IPS DF 6.9 (cell line): ENCODE results near the gene CBFB.

Experiments
- DNase-seq: peaks from one replicate; pipeline ENCODE4 v3.0.0-alpha.2; 2013; ENCODE audit warnings: low read depth, low spot score
- H3K27ac ChIP-seq: one replicate; pipeline ENCODE4 v1.5.1; 2013; ENCODE audit warnings: low read length, control low read depth
- H3K27me3 ChIP-seq: 2 replicates; pipeline ENCODE4 v1.6.1; 2013; ENCODE audit warnings: mild to moderate bottlenecking, low read length; ENCODE audit not compliant: control insufficient read depth, insufficient read depth
- H3K36me3 ChIP-seq: 2 replicates; pipeline ENCODE4 v1.6.1; 2013; ENCODE audit warnings: low read length; ENCODE audit not compliant: control insufficient read depth, insufficient read depth
- H3K4me1 ChIP-seq: 2 replicates; pipeline ENCODE4 v1.6.1; 2013; ENCODE audit warnings: low read length; ENCODE audit not compliant: control insufficient read depth, insufficient read depth
- H3K4me3 ChIP-seq: 2 replicates; pipeline ENCODE4 v1.5.1; 2013; ENCODE audit warnings: mild to moderate bottlenecking, low read length
- H3K9me3 ChIP-seq: 2 replicates; pipeline ENCODE4 v1.6.1; 2013; ENCODE audit warnings: low read length, inconsistent platforms; ENCODE audit not compliant: control insufficient read depth, insufficient read depth
- WGBS: extraction: QIAGEN DNeasy Blood & Tissue Kit; methylation state at CpG from one replicate; pipeline ENCODE4 v1.1.7; 2013; ENCODE audit warnings: mixed read lengths, missing lambda C conversion rate; ENCODE audit not compliant: insufficient read length, insufficient coverage; 5-methylcytosine and 5-hydroxymethylcytosine counted together

The CBFB gene

DNA sequence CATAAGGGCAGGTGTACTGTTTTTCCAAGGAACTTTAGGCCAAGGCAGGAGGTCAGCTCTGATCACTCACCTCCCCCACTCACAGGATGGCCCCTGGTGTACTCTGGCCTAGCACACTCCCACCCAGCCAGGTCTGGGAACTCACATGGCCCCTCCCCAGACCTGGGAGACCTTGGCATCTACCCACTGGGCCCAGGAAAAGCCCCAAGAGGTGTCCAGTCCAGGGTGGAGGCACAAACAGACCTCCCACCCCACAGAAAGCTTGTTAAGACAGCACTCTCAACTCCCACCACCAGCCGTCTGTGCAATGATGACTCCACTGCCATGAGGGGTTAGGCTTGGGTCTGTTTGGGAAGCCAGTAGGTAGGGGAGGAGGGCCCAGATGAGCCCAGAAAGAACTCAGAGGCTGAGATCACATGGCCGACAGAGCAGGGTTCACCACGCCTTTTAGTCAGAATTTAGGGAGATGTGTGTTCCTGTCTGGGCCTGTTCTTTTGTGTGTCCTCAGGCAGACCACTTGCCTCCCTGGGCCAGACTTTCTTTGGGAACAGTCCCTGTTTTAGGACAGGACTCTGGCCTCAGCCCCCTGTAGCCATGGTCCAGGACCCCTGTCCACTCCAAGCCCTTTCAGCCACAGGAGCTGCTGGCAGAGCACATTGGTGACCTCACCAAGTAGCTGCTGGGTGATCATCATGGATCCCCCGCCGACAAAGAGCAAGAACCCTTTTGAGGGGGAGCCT, 12.1 kb upstream of the CBFB start:
- Histone ChIP-seq H3K27me3 (peaks cover 18% of the 10 kb centered on the region), H3K36me3 (no peaks in the 10 kb centered on the region), H3K27ac (no peak overlapping the region), H3K4me3 (no peak overlapping the region), H3K4me1 (no peaks in the 10 kb centered on the region; the same call in 1 of the 2 replicates), H3K9me3 (no peaks in the 10 kb centered on the region)
- WGBS = no CpG with 5 or more reads among the region's 5 CpGs
- DNase-seq = no peak

- H3K27ac ChIP-seq = no peak overlapping the region
- DNase-seq = no peak
- H3K27me3 ChIP-seq = peaks cover 18% of the 10 kb centered on the region
- WGBS = no CpG with 5 or more reads among the region's 4 CpGs
- H3K36me3 ChIP-seq = no peaks in the 10 kb centered on the region
- H3K4me1 ChIP-seq = no peaks in the 10 kb centered on the region; the same call in 1 of the 2 replicates
- no peak overlapping the region for H3K4me3 ChIP-seq
- H3K9me3 ChIP-seq = no peaks in the 10 kb centered on the region
These were observed 11.6 kb upstream of the CBFB start for GRCh38 chr16:67017421-67017750.

DNA sequence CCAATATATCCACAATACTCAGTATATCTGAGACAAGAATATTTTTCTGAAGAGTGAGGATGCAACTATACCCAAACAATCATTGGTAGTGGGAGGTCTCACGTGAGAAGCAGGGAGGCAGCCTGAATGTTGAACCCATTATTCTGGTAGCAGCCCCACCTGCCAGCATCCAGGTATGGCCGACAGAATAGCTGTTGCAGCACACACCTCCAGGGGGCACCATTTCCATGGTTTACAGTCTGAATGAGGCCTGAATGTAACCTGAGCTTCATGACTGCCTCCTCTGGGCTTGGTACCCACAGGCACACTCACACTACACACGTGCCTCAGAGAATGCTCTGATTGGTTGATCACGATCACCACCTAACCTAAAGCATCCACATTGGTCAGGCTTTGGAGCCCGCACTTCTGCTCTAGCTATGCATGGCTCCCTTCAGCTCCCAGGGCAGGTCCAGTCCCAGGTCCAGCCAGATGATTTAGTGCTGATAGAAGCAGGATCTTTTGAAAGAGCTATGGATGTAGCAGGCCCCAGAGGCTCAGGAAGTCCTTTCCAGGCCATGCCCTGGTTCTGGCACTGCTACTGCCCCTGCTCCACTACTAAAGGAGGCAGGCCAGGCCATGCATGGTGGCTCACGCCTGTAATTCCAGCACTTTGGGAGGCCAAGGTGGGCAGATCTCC, 11.0 kb upstream of the CBFB start:
- Histone ChIP-seq H3K4me3 (no peak overlapping the region), H3K27me3 (peaks cover 17% of the 10 kb centered on the region), H3K9me3 (no peaks in the 10 kb centered on the region), H3K4me1 (no peaks in the 10 kb centered on the region; the same call in 1 of the 2 replicates), H3K36me3 (no peaks in the 10 kb centered on the region), H3K27ac (no peak overlapping the region)
- DNase-seq = peak; percentile 96
- no CpG with 5 or more reads among the region's 6 CpGs for WGBS

DNA sequence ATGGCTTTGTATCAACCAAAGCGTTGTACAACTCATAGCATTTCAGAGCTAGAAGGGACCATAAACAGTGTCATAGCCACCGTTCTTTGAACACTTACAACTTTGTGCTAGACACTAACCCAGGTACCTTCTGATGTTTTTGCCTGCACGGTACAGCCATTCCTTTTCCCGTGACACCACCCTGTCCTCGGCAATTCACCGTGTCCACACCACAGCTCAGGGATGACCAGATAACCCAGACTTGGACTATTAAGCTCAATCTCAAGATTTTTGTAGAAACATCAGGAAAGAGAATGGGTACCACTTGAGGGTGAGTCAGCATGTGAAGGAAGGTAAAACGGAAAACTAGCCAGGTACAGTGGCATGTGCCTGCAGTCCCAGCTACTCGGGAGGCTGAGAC, 9.8 kb upstream of the CBFB start:
- Histone ChIP-seq H3K27ac (no peak overlapping the region), H3K4me3 (no peak overlapping the region), H3K4me1 (no peaks in the 10 kb centered on the region; the same call in 1 of the 2 replicates), H3K9me3 (no peaks in the 10 kb centered on the region), H3K36me3 (no peaks in the 10 kb centered on the region), H3K27me3 (peaks cover 11% of the 10 kb centered on the region)
- WGBS = no CpG with 5 or more reads among the region's 8 CpGs
- DNase-seq = no peak

- Histone ChIP-seq H3K4me3 (no peak overlapping the region), H3K9me3 (no peaks in the 10 kb centered on the region), H3K27ac (no peak overlapping the region), H3K36me3 (no peaks in the 10 kb centered on the region), H3K27me3 (no peaks in the 10 kb centered on the region), H3K4me1 (no peaks in the 10 kb centered on the region)
- WGBS = no CpG with 5 or more reads among the region's 3 CpGs
- DNase-seq = no peak
These were observed 7.6 kb upstream of the CBFB start for GRCh38 chr16:67021321-67021720.

DNA sequence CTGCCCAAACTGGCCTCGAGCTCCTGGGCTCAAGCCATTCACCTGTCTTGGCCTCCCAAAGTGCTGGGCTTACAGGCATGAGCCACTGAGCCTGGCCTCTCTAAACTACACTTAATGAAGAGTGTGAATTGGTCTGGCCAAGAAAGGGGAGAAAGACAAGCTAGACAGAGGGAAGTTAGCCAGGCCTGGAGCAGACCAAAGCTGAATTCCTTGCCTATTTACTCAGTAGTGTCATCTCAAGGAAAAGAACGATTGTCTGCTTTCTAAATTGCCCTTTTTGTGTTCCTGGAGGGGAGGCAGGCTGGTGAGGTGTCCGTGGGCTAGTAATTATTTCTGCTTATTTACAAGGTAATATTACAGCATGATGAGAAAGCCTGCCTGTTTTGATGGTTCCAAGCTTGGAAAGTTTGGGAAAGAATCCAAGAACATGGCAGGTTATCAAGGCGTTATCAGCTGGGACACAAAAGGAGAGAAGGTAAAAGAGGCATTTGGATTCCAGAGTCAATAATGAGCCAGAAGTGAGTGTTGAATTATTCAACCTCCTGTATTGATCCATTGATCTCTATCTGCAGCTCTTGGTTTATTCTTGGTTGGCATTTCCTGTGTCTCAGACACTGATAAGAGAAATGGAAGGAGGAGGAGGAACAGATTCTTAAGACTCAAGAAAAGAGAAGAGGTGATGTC, 6.3 kb upstream of the CBFB start:
- Histone ChIP-seq H3K4me3 (no peak overlapping the region), H3K4me1 (no peaks in the 10 kb centered on the region), H3K27ac (no peak overlapping the region), H3K27me3 (no peaks in the 10 kb centered on the region), H3K36me3 (no peaks in the 10 kb centered on the region), H3K9me3 (no peaks in the 10 kb centered on the region)
- no CpG with 5 or more reads among the region's 4 CpGs for WGBS
- DNase-seq = no peak

- Histone ChIP-seq H3K9me3 (no peaks in the 10 kb centered on the region), H3K4me1 (no peaks in the 10 kb centered on the region), H3K36me3 (no peaks in the 10 kb centered on the region), H3K27me3 (no peaks in the 10 kb centered on the region), H3K4me3 (no peak overlapping the region), H3K27ac (no peak overlapping the region)
- DNase-seq = no peak
- no CpG with 5 or more reads among the region's 1 CpG for WGBS
These were observed 5.3 kb upstream of the CBFB start for GRCh38 chr16:67023689-67024088.

DNA sequence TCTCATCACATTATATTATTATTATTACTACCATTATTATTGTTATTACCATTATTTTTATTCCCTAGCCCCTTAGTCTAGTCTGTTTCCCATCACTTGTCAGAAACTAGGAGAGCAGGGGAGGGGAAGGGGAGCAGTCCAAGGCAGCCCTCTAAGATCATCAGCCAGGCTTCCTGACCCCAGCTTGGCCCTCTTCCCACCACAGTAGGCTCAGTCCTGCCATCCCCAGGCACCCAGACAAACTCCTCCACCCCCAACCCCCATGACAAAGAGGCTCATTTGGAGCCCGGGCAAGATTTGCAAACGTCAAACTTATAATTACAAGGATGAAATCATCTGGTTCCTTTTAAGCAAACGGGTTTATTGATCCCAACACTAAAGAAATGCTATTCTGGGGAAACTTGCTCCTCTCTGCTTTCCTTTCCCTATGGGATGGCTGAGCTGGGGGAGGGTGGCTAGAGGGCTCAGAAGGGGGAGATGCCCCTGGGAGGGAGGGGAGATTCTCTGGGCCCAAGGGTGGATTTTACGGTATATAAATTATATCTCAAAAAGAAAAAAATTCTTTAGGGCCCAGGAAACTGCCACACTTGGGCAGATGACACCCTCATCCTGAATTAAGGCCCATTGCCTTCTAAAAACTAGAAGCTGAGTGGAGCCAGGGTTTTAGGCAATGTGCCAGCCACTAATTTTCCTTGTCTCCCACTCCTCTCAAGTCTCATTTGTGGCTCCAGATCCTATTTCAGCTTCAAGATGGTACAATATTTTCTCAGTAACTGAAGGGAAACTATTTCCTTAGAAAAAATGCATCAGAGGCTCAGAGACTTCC, 4.4 kb upstream of the CBFB start:
- H3K36me3 ChIP-seq = no peaks in the 10 kb centered on the region
- no peak overlapping the region for H3K4me3 ChIP-seq
- no peak for DNase-seq
- no CpG with 5 or more reads among the region's 4 CpGs for WGBS
- H3K4me1 ChIP-seq = no peaks in the 10 kb centered on the region
- no peaks in the 10 kb centered on the region for H3K27me3 ChIP-seq
- no peak overlapping the region for H3K27ac ChIP-seq
- no peaks in the 10 kb centered on the region for H3K9me3 ChIP-seq

DNA sequence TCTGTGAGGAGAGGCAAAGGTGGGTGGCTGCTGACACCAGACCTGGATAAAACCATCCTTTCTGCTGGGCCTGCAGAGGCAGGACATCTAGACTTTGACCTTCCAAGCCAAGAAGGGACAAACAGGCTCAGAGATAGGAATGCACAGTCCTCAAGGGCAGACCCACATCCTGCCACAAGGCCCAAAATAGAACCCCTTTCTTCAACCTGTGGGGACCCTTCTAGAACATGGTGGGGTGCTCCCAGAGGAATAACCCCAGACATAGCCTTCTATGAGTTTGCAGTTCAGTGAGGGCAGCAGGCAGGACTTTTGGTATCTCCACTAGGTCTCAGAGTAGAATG, 3.8 kb upstream of the CBFB start:
- no peak overlapping the region for H3K27ac ChIP-seq
- no peaks in the 10 kb centered on the region for H3K27me3 ChIP-seq
- no peaks in the 10 kb centered on the region for H3K36me3 ChIP-seq
- no peaks in the 10 kb centered on the region for H3K4me1 ChIP-seq
- no peak for DNase-seq
- no peak overlapping the region for H3K4me3 ChIP-seq
- no peaks in the 10 kb centered on the region for H3K9me3 ChIP-seq

GRCh38 chr16:67026570-67026969, 2.4 kb upstream of the CBFB start:
- H3K4me1 ChIP-seq = no peaks in the 10 kb centered on the region
- no peaks in the 10 kb centered on the region for H3K9me3 ChIP-seq
- no peaks in the 10 kb centered on the region for H3K27me3 ChIP-seq
- whole genome bisulfite sequencing = no CpG with 5 or more reads among the region's 4 CpGs
- H3K27ac ChIP-seq = no peak overlapping the region
- DNase-seq = no peak
- H3K36me3 ChIP-seq = no peaks in the 10 kb centered on the region
- H3K4me3 ChIP-seq = no peak overlapping the region
